Endothelial cell of umbilical vein (primary cell): Measurements from ENCODE around the gene XYLT1.

Experiments
- CTCF ChIP-seq, 2 donors: IDR thresholded peaks; 1 replicate in 1 of 2; 2 replicates in 1 of 2; pipeline ENCODE4 v1.5.1; 2011; ENCODE audit warnings: low read length in 2 of 2, mild to moderate bottlenecking in 2 of 2, moderate library complexity in 2 of 2, control low read depth in 1 of 2, inconsistent platforms in 1 of 2, low read depth in 1 of 2; ENCODE audit not compliant: insufficient read depth in 1 of 2; ENCODE audit errors: extremely low read depth in 1 of 2
- MYC ChIP-seq: IDR thresholded peaks from one replicate; pipeline ENCODE4 v1.6.1; 2011; ENCODE audit warnings: mild to moderate bottlenecking, low read depth, low read length

DNA sequence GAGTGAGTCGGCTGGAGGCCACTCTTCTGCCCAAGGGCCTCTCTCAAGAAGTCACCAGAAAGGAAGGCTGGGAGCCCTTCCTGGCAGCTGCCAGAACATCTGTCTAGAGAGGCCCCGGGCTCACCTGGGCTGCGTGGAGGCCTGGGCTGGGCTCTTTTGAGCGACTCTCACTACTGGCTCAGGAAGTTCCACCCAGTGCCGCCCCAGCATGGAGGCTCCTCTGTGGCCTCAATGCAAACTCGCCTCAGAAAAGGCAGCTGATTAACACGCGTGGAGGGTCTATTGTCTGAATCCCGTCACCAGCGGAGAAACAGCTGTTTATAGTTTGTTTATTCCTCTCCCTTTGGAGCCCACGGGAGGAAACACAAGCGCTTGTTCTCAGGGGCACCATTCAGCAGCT lies 25.3 kb downstream of the XYLT1 start:
- TF ChIP-seq CTCF (IDR thresholded peaks at IDR 0.05; ENCODE audit: extremely low read depth in 1 of 2, insufficient read depth in 1 of 2, low read depth in 1 of 2, low read length in 2 of 2) (no peak), MYC (no peak)
